Measurements from ENCODE around the gene SYT10.

Gene SYT10

GRCh38 chr12:33439587-33440011 lies at the start of gene SYT10:
Gene SYT10, minus strand, starts transcription at chr12:33439819. Its CDS starts 297 bp downstream, at chr12:33439522.
- TF ChIP-seq CTCF (IDR thresholded peaks at IDR 0.05), result no peak

GRCh38 chr12:33488036-33488435 lies 48.4 kb upstream of the SYT10 start:
- no peak for TF ChIP-seq CTCF (IDR thresholded peaks at IDR 0.05)

- TF ChIP-seq CTCF (IDR thresholded peaks at IDR 0.05), result no peak
Observed at GRCh38 chr12:33486058-33486457, 46.4 kb upstream of the SYT10 start.

GRCh38 chr12:33484161-33484560 lies 44.5 kb upstream of the SYT10 start:
- no peak for TF ChIP-seq CTCF (IDR thresholded peaks at IDR 0.05)

- TF ChIP-seq CTCF (IDR thresholded peaks at IDR 0.05), result no peak
Observed at GRCh38 chr12:33480366-33480765, 40.7 kb upstream of the SYT10 start.

GRCh38 chr12:33476058-33476457 lies 36.4 kb upstream of the SYT10 start:
- no peak for TF ChIP-seq CTCF (IDR thresholded peaks at IDR 0.05)

GRCh38 chr12:33472299-33472698 lies 32.7 kb upstream of the SYT10 start:
- TF ChIP-seq CTCF (IDR thresholded peaks at IDR 0.05), result no peak

GRCh38 chr12:33455096-33455495 lies 15.5 kb upstream of the SYT10 start:
- no peak for TF ChIP-seq CTCF (IDR thresholded peaks at IDR 0.05)

Measured in LNCAP (cell line).